ENCODE data around the gene MAP7D1.

DNA sequence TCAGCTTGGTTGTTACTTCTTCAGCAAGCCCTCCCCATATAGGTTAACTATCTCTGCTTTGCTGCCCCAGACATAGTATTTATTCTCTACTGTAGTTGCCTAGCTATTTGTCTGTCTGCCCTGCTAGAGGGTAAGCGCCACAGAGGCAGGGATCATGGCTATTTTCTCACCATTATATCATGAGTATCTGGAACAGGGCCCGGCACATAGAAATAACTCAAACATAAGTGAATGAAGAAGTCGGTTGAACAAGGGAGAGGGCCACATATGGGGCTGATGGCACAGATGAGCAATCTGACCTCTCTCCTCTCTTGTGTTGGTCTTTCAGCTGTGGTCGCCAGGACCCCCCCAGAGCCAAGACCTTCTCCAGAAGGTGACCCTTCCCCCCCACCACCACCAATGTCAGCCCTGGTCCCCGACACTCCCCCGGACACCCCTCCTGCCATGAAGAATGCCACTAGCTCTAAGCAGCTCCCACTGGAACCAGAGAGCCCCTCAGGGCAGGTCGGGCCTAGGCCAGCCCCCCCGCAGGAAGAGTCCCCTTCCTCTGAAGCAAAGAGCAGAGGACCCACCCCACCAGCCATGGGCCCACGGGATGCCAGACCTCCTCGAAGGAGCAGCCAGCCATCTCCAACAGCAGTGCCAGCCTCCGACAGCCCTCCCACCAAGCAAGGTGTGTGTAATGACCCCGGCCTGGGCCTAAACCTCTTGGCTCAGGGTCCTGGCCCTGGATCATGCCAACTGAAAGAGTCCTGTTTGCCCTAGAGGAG is 14.9 kb downstream of the MAP7D1 start:
- TF ChIP-seq, protein P1, sequence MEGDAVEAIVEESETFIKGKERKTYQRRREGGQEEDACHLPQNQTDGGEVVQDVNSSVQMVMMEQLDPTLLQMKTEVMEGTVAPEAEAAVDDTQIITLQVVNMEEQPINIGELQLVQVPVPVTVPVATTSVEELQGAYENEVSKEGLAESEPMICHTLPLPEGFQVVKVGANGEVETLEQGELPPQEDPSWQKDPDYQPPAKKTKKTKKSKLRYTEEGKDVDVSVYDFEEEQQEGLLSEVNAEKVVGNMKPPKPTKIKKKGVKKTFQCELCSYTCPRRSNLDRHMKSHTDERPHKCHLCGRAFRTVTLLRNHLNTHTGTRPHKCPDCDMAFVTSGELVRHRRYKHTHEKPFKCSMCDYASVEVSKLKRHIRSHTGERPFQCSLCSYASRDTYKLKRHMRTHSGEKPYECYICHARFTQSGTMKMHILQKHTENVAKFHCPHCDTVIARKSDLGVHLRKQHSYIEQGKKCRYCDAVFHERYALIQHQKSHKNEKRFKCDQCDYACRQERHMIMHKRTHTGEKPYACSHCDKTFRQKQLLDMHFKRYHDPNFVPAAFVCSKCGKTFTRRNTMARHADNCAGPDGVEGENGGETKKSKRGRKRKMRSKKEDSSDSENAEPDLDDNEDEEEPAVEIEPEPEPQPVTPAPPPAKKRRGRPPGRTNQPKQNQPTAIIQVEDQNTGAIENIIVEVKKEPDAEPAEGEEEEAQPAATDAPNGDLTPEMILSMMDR (IDR thresholded peaks at IDR 0.05; ENCODE audit: insufficient read depth, low read length, poor library complexity, severe bottlenecking) = no peak
- TF ChIP-seq EZH2phosphoT487 (conservative IDR thresholded peaks at IDR 0.05; ENCODE audit: low read length) = no peak

Measured in SU-DHL-6 (cell line).